PC-9 (cell line): ENCODE results near the gene RAD9A. TPM values are rescaled to one million over a fixed set of nuclear protein-coding genes. Genes with fewer than 3 reads are reported as not detected.

Source experiments
- BruUV-seq: library from RNA; stranded (reverse); fragments of 400-500 nt; replicated peaks from 2 replicates; lab custom pipeline; 2021; lab: Mats Ljungman, UMichigan
- CTCF ChIA-PET: fragments of 300-600 bp; sonication (Branson Sonifier 250); formaldehyde crosslinking; loops from one replicate; lab custom pipeline; 2022; ENCODE audit warnings: antibody characterized with exemption; lab: Charles Lee
- POLR2A ChIA-PET: fragments of 300-600 bp; sonication (Branson Sonifier 250); formaldehyde crosslinking; loops from one replicate; lab custom pipeline; 2022; ENCODE audit warnings: antibody characterized with exemption; ENCODE audit not compliant: unreplicated experiment; lab: Charles Lee
- DNase-seq, 2 experiments: peaks; one replicate each; pipeline versions ENCODE4 v3.0.0 to v3.0.0-alpha.2; 2015 to 2022; ENCODE audit warnings: mixed read lengths in 1 of 2
- H2AFZ ChIP-seq: fragments of 200-600 bp; sonication (generic); 2 replicates; pipeline ENCODE4 v1.8.1; 2017; ENCODE audit warnings: antibody characterized with exemption
- H3F3A ChIP-seq: fragments of 200-600 bp; sonication (generic); 2 replicates; pipeline ENCODE4 v1.8.1; 2017; ENCODE audit warnings: antibody characterized with exemption, mild to moderate bottlenecking, low read depth; ENCODE audit not compliant: insufficient read depth
- H3K27ac ChIP-seq: fragments of 200-600 bp; sonication (generic); 2 replicates; pipeline ENCODE4 v1.6.1; 2016; ENCODE audit warnings: mixed run types
- H3K27me3 ChIP-seq: fragments of 200-600 bp; sonication (generic); 2 replicates; pipeline ENCODE4 v1.6.1; 2016; ENCODE audit warnings: low read depth, mixed run types; ENCODE audit not compliant: insufficient read depth
- H3K36me3 ChIP-seq: fragments of 200-600 bp; sonication (generic); 2 replicates; pipeline ENCODE4 v1.6.1; 2016; ENCODE audit warnings: low read depth, mixed run types
- H3K4me1 ChIP-seq: fragments of 200-600 bp; sonication (generic); replicated peaks from 2 replicates; pipeline ENCODE4 v1.6.1; 2016; ENCODE audit warnings: mixed run types; ENCODE audit not compliant: insufficient read depth
- H3K4me2 ChIP-seq: fragments of 200-600 bp; sonication (generic); 2 replicates; pipeline ENCODE4 v1.6.1; 2017; ENCODE audit warnings: mixed run types
- H3K4me3 ChIP-seq: fragments of 200-600 bp; sonication (generic); 2 replicates; pipeline ENCODE4 v1.6.1; 2016; ENCODE audit warnings: mixed run types
- H3K79me2 ChIP-seq: fragments of 200-600 bp; sonication (generic); 2 replicates; pipeline ENCODE4 v1.6.1; 2017; ENCODE audit warnings: low read depth, mixed run types
- H3K9me2 ChIP-seq: fragments of 200-600 bp; sonication (generic); 2 replicates; pipeline ENCODE4 v1.8.1; 2017; ENCODE audit warnings: mild to moderate bottlenecking; ENCODE audit not compliant: insufficient read depth
- H3K9me3 ChIP-seq: fragments of 200-600 bp; sonication (generic); 2 replicates; pipeline ENCODE4 v1.8.1; 2016; ENCODE audit warnings: low read depth; ENCODE audit not compliant: insufficient read depth
- H4K20me1 ChIP-seq: fragments of 200-600 bp; sonication (generic); 2 replicates; pipeline ENCODE4 v1.8.1; 2017; ENCODE audit not compliant: insufficient read depth
- CTCF ChIP-seq: fragments of 200-600 bp; sonication (generic); conservative IDR thresholded peaks from 2 replicates; pipeline ENCODE4 v1.6.1; 2017; ENCODE audit warnings: mixed run types, antibody characterized with exemption, mild to moderate bottlenecking, moderate library complexity
- EZH2 ChIP-seq: fragments of 200-600 bp; sonication (generic); IDR thresholded peaks from 2 replicates; pipeline ENCODE4 v1.8.0; 2017; ENCODE audit warnings: antibody characterized with exemption, low read depth
- intact Hi-C: fragments of 100-400 bp; cut with micrococcal nuclease; formaldehyde crosslinking; loops from one replicate; pipeline ENCODE4 v1.10.0; 2022; ENCODE audit not compliant: unreplicated experiment
- total RNA-seq: library from RNA; stranded (reverse); gene quantifications from 2 replicates; pipeline ENCODE4 v1.2.3, GENCODE V29; 2021

Gene RAD9A
- total RNA-seq, 1 experiment from 2014 or later, result 62.8 TPM

- ChIA-PET CTCF (interaction anchor here (0.5 to 6.6 kb wide), 9 partner anchors 8 to 527 kb away, joined by 3 to 174 read pairs (median 6); partner anchors contain the start of gene POLD4), POLR2A (interaction anchor here (0.5 to 0.7 kb wide), 2 partner anchors 10 to 71 kb away, joined by 5 to 10 read pairs; no protein-coding TSS in a partner anchor)
- peak overlapping the region; percentile 37 for H3K4me2 ChIP-seq
- H3K9me2 ChIP-seq, result no peaks in the 10 kb centered on the region
- H3K27me3 ChIP-seq, result no peaks in the 10 kb centered on the region
- peak; percentile 99 for TF ChIP-seq CTCF
- TF ChIP-seq EZH2, result no peak
- H3F3A ChIP-seq, result peaks cover 54% of the 10 kb centered on the region
- H2AFZ ChIP-seq, result no peak overlapping the region
- intact Hi-C loops, result loop anchor here (1.0 to 5.0 kb wide), 4 partner anchors 9 to 120 kb away; partner anchors contain the start of gene CLCF1
- H3K36me3 ChIP-seq, result no peaks in the 10 kb centered on the region
- H3K79me2 ChIP-seq, result peaks cover 6% of the 10 kb centered on the region; the same call in 1 of the 2 replicates
- no peaks in the 10 kb centered on the region for H4K20me1 ChIP-seq
- peak; percentile 66 to 84 for DNase-seq
- BruUV-seq, result no TSS peak
- H3K4me1 ChIP-seq, result peaks cover 64% of the 10 kb centered on the region
- no peaks in the 10 kb centered on the region for H3K9me3 ChIP-seq
- H3K4me3 ChIP-seq, result no peak overlapping the region
- no peak overlapping the region for H3K27ac ChIP-seq
Measured at GRCh38 chr11:67382276-67383136, 9.3 kb upstream of the RAD9A start.

DNA sequence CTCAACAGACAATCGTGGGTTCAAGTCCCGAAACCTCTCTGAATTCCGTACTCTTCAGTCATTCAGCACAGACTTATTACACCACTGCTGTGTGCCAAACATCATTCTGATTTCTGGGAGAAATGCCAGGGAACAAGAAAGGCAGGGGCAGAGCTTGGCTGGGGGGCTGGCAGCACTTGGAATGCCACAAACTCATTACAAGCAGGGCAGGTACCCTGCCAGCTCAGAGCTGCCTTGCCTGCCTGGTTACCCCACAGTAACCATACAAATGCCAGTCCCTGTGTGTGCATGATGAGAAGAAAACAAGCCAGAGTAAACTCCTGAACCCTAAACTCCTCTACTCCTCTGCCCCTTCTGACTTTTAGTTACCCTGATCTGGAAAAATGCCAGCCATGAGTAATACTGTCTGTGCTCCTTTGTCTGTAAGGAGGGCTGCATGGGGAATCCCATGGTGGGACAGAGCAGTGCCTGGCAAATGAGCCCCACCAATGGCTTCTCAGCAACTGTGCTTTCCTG lies 6.9 kb upstream of the RAD9A start:
- no peaks in the 10 kb centered on the region for H3K9me2 ChIP-seq
- DNase-seq, result peak; percentile 73 to 79
- BruUV-seq, result no TSS peak
- intact Hi-C loops, result loop anchor here (5.0 kb wide), 1 partner anchor 123 kb away; no protein-coding TSS in a partner anchor
- no peaks in the 10 kb centered on the region for H3K27me3 ChIP-seq
- H3K4me3 ChIP-seq, result no peak overlapping the region
- H4K20me1 ChIP-seq, result no peaks in the 10 kb centered on the region
- H3F3A ChIP-seq, result peaks cover 37% of the 10 kb centered on the region
- peaks cover 4% of the 10 kb centered on the region; the same call in 1 of the 2 replicates for H3K79me2 ChIP-seq
- no peak for TF ChIP-seq EZH2
- no peak for TF ChIP-seq CTCF
- H3K4me2 ChIP-seq, result peak overlapping the region; percentile 27
- POLR2A ChIA-PET, result interaction anchor here (0.5 to 1.3 kb wide), 6 partner anchors 11 to 197 kb away, joined by 3 to 5 read pairs (median 4); partner anchors contain the start of gene PITPNM1
- H3K27ac ChIP-seq, result no peak overlapping the region
- CTCF ChIA-PET, result interaction anchor here (0.6 kb wide), 2 partner anchors 9 to 122 kb away, joined by 7 to 13 read pairs; no protein-coding TSS in a partner anchor
- peaks cover 46% of the 10 kb centered on the region for H3K4me1 ChIP-seq
- no peaks in the 10 kb centered on the region for H3K36me3 ChIP-seq
- H3K9me3 ChIP-seq, result no peaks in the 10 kb centered on the region
- H2AFZ ChIP-seq, result no peak overlapping the region

DNA sequence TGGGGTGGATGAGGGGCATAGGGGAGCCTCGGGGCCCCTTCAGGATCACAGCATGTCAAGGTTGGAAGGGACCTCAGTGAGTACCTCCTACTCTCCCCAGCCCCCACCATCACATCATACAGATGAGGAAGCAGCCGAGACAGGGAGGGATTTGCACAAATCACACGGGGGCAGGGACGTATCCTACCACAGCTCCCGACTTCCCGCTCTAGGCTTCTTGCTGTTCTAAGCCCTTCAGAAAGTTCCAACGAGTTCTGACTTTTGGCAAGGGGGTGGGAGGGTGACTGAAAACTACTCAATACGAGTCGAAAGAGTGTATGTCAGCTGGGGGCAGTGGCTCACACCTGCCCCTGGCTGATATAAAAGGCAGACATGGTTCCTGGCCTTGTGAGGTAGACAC lies 4.7 kb upstream of the RAD9A start:
- Histone ChIP-seq H4K20me1 (no peaks in the 10 kb centered on the region), H3K79me2 (peaks cover 21% of the 10 kb centered on the region), H2AFZ (no peak overlapping the region), H3K36me3 (no peaks in the 10 kb centered on the region), H3K9me3 (no peaks in the 10 kb centered on the region), H3K27me3 (no peaks in the 10 kb centered on the region), H3K4me1 (peaks cover 24% of the 10 kb centered on the region), H3F3A (peaks cover 28% of the 10 kb centered on the region), H3K27ac (no peak overlapping the region), H3K9me2 (no peaks in the 10 kb centered on the region), H3K4me3 (no peak overlapping the region), H3K4me2 (no peak overlapping the region)
- no TSS peak for BruUV-seq
- no peak for TF ChIP-seq EZH2
- no peak for TF ChIP-seq CTCF
- ChIA-PET CTCF (interaction anchor here (0.6 to 1.3 kb wide), 3 partner anchors 36 to 86 kb away, joined by 4 to 8 read pairs (median 4); no protein-coding TSS in a partner anchor), POLR2A (interaction anchor here (0.5 to 0.7 kb wide), 2 partner anchors 10 to 713 kb away, joined by 3 to 6 read pairs; no protein-coding TSS in a partner anchor)
- no peak for DNase-seq
- intact Hi-C loops, result no loop called here
